HEK293 (cell line): Measurements from ENCODE around the gene CPNE8.

ENCODE experiments used
- BCL11A ChIP-seq: fragments of 450-650 bp; formaldehyde crosslinking; IDR thresholded peaks from 2 replicates; pipeline ENCODE4 v1.5.1; 2016; ENCODE audit warnings: low read depth, missing biosample characterization, missing genetic modification characterization
- CTCF ChIP-seq: fragments of 450-650 bp; formaldehyde crosslinking; IDR thresholded peaks from 2 replicates; pipeline ENCODE4 v1.5.1; 2016; ENCODE audit warnings: missing biosample characterization, missing genetic modification characterization
- HIC1 ChIP-seq: fragments of 450-650 bp; formaldehyde crosslinking; IDR thresholded peaks from 2 replicates; pipeline ENCODE4 v1.5.1; 2016; ENCODE audit warnings: missing biosample characterization, missing genetic modification characterization
- KLF8 ChIP-seq: fragments of 450-650 bp; formaldehyde crosslinking; IDR thresholded peaks from 2 replicates; pipeline ENCODE4 v1.5.1; 2016; ENCODE audit warnings: missing biosample characterization, missing genetic modification characterization
- RBAK ChIP-seq: fragments of 450-650 bp; formaldehyde crosslinking; IDR thresholded peaks from 2 replicates; pipeline ENCODE4 v1.5.1; 2016; ENCODE audit warnings: missing biosample characterization, missing genetic modification characterization
- SP7 ChIP-seq: fragments of 450-650 bp; formaldehyde crosslinking; IDR thresholded peaks from 2 replicates; pipeline ENCODE4 v1.5.1; 2016; ENCODE audit warnings: missing biosample characterization, missing genetic modification characterization
- TCF7L2 ChIP-seq: IDR thresholded peaks from 2 replicates; pipeline ENCODE4 v1.6.1; 2011; ENCODE audit warnings: low read depth, mild to moderate bottlenecking, inconsistent platforms, low read length, moderate library complexity, borderline replicate concordance
- ZBTB11 ChIP-seq: fragments of 450-650 bp; formaldehyde crosslinking; conservative IDR thresholded peaks from 2 replicates; pipeline ENCODE4 v1.5.1; 2016; ENCODE audit warnings: low read depth, missing biosample characterization, missing genetic modification characterization
- ZBTB26 ChIP-seq: fragments of 450-650 bp; formaldehyde crosslinking; optimal IDR thresholded peaks from 2 replicates; pipeline ENCODE3; 2016; ENCODE audit warnings: missing biosample characterization, mild to moderate bottlenecking, missing genetic modification characterization
- ZBTB44 ChIP-seq: fragments of 450-650 bp; IDR thresholded peaks from 2 replicates; pipeline ENCODE4 v1.5.1; 2018; ENCODE audit warnings: missing biosample characterization, mild to moderate bottlenecking, missing genetic modification characterization
- ZBTB48 ChIP-seq: fragments of 450-650 bp; formaldehyde crosslinking; IDR thresholded peaks from 2 replicates; pipeline ENCODE4 v1.5.1; 2016; ENCODE audit warnings: missing biosample characterization, missing genetic modification characterization
- ZFP3 ChIP-seq: fragments of 450-650 bp; formaldehyde crosslinking; IDR thresholded peaks from 2 replicates; pipeline ENCODE4 v1.5.1; 2016; ENCODE audit warnings: low read depth, missing biosample characterization, missing genetic modification characterization
- ZFP41 ChIP-seq: fragments of 450-650 bp; formaldehyde crosslinking; IDR thresholded peaks from 2 replicates; pipeline ENCODE4 v1.5.1; 2016; ENCODE audit warnings: missing biosample characterization, missing genetic modification characterization, borderline replicate concordance
- ZIC2 ChIP-seq: fragments of 450-650 bp; formaldehyde crosslinking; IDR thresholded peaks from 2 replicates; pipeline ENCODE4 v1.5.1; 2016; ENCODE audit warnings: missing biosample characterization, missing genetic modification characterization
- ZNF138 ChIP-seq: fragments of 450-650 bp; formaldehyde crosslinking; IDR thresholded peaks from 2 replicates; pipeline ENCODE4 v1.5.1; 2016; ENCODE audit warnings: missing biosample characterization, missing genetic modification characterization, borderline replicate concordance
- ZNF239 ChIP-seq: fragments of 450-650 bp; formaldehyde crosslinking; IDR thresholded peaks from 2 replicates; pipeline ENCODE4 v1.5.1; 2016; ENCODE audit warnings: missing biosample characterization, missing genetic modification characterization
- ZNF274 ChIP-seq, 2 experiments: fragments of 200-500 bp in 1 of 2; fragments of 450-650 bp in 1 of 2; sonication (Bioruptor generic) in 1 of 2; formaldehyde crosslinking in 1 of 2; IDR thresholded peaks; 2 replicates each; pipeline versions ENCODE4 v1.5.1 to v1.6.1; 2014 to 2016; ENCODE audit warnings: borderline replicate concordance in 1 of 2, inconsistent platforms in 1 of 2, low read length in 1 of 2, missing biosample characterization in 1 of 2, missing genetic modification characterization in 1 of 2
- ZNF513 ChIP-seq: fragments of 450-650 bp; IDR thresholded peaks from 2 replicates; pipeline ENCODE4 v1.5.1; 2018; ENCODE audit warnings: missing biosample characterization, missing genetic modification characterization
- ZNF521 ChIP-seq: fragments of 450-650 bp; formaldehyde crosslinking; IDR thresholded peaks from 2 replicates; pipeline ENCODE4 v1.5.1; 2017; ENCODE audit warnings: missing biosample characterization, mild to moderate bottlenecking, missing genetic modification characterization
- ZNF558 ChIP-seq: fragments of 450-650 bp; formaldehyde crosslinking; IDR thresholded peaks from 2 replicates; pipeline ENCODE4 v1.5.1; 2016; ENCODE audit warnings: missing biosample characterization, missing genetic modification characterization
- ZNF585B ChIP-seq: fragments of 450-650 bp; formaldehyde crosslinking; IDR thresholded peaks from 2 replicates; pipeline ENCODE4 v1.5.1; 2016; ENCODE audit warnings: missing biosample characterization, missing genetic modification characterization
- ZNF664 ChIP-seq: fragments of 450-650 bp; formaldehyde crosslinking; IDR thresholded peaks from 2 replicates; pipeline ENCODE4 v1.5.1; 2016; ENCODE audit warnings: missing biosample characterization, missing genetic modification characterization
- ZNF677 ChIP-seq: fragments of 450-650 bp; IDR thresholded peaks from 2 replicates; pipeline ENCODE4 v1.5.0; 2018; ENCODE audit warnings: missing biosample characterization, mild to moderate bottlenecking, missing genetic modification characterization, moderate library complexity
- ZNF704 ChIP-seq: fragments of 450-650 bp; formaldehyde crosslinking; IDR thresholded peaks from 2 replicates; pipeline ENCODE4 v1.5.1; 2016; ENCODE audit warnings: missing biosample characterization, missing genetic modification characterization
- ZNF768 ChIP-seq: fragments of 450-650 bp; formaldehyde crosslinking; IDR thresholded peaks from 2 replicates; pipeline ENCODE4 v1.5.1; 2018; ENCODE audit warnings: missing biosample characterization, mild to moderate bottlenecking, missing genetic modification characterization

The CPNE8 gene

GRCh38 chr12:38904537-38905479 lies 583 bp downstream of the CPNE8 start (continued):
- no peak for TF ChIP-seq ZBTB44 (tag by site-specific recombination)
- no peak for TF ChIP-seq ZNF768 (tag by site-specific recombination)
- no peak for TF ChIP-seq ZNF704 (tag by site-specific recombination)
- TF ChIP-seq ZBTB48, result no peak
- no peak for TF ChIP-seq HIC1 (tag by site-specific recombination)
- peak; percentile 51; the same call in 1 of the 2 replicates for TF ChIP-seq ZNF677
- no peak for TF ChIP-seq ZNF239 (tag by site-specific recombination)
- no peak for TF ChIP-seq BCL11A
- TF ChIP-seq CTCF (tag by site-specific recombination), result no peak
- TF ChIP-seq RBAK (tag by site-specific recombination), result no peak
- TF ChIP-seq ZNF521, result no peak
- no peak for TF ChIP-seq ZNF664
- peak; percentile 94 for TF ChIP-seq ZBTB11 (tag by site-specific recombination)
- TF ChIP-seq ZBTB26 (tag by site-specific recombination), result no peak
- TF ChIP-seq SP7 (tag by site-specific recombination), result no peak
- TF ChIP-seq KLF8 (tag by site-specific recombination), result no peak
- TF ChIP-seq TCF7L2, result no peak
- TF ChIP-seq ZNF138 (tag by site-specific recombination), result no peak
- TF ChIP-seq ZNF513 (tag by site-specific recombination), result no peak
- TF ChIP-seq ZNF274 (IDR thresholded peaks at IDR 0.05; ENCODE audit: low read length), result no peak
- TF ChIP-seq ZNF274 (tag by site-specific recombination; IDR thresholded peaks at IDR 0.05; ENCODE audit: borderline replicate concordance), result no peak
- no peak for TF ChIP-seq ZFP41
- no peak for TF ChIP-seq ZFP3 (tag by site-specific recombination)
- TF ChIP-seq ZIC2 (tag by site-specific recombination), result no peak
- TF ChIP-seq ZNF558 (tag by site-specific recombination), result no peak
- TF ChIP-seq ZNF585B (tag by site-specific recombination), result no peak
